ENCODE data around the gene RBPJL.

RBPJL gene

GRCh38 chr20:45306431-45306982, at the start of gene RBPJL:
Gene RBPJL (plus strand): TSS chr20:45306840. CDS start chr20:45306923, 83 bp downstream.
- no peak for DNase-seq

- DNase-seq, result no peak
Observed at GRCh38 chr20:45257161-45257560, 49.5 kb upstream of the RBPJL start.

GRCh38 chr20:45257711-45258110, 48.9 kb upstream of the RBPJL start:
- no peak for DNase-seq

- DNase-seq, result no peak
Observed at GRCh38 chr20:45258259-45258658, 48.4 kb upstream of the RBPJL start.

GRCh38 chr20:45258664-45259063, 48.0 kb upstream of the RBPJL start:
- DNase-seq, result no peak

- no peak for DNase-seq
Observed at GRCh38 chr20:45263556-45264266, 42.9 kb upstream of the RBPJL start.

GRCh38 chr20:45266977-45267376, 39.7 kb upstream of the RBPJL start:
- DNase-seq, result no peak

- DNase-seq, result no peak
Observed at GRCh38 chr20:45268531-45268930, 38.1 kb upstream of the RBPJL start.

- no peak for DNase-seq
Observed at GRCh38 chr20:45269056-45269455, 37.6 kb upstream of the RBPJL start.

GRCh38 chr20:45269754-45270270, 36.8 kb upstream of the RBPJL start:
- no peak for DNase-seq

- no peak for DNase-seq
Observed at GRCh38 chr20:45275338-45275737, 31.3 kb upstream of the RBPJL start.

GRCh38 chr20:45279992-45280391, 26.6 kb upstream of the RBPJL start:
- no peak for DNase-seq

GRCh38 chr20:45282700-45283550, 23.7 kb upstream of the RBPJL start:
- DNase-seq, result no peak

GRCh38 chr20:45283551-45284057, 23.0 kb upstream of the RBPJL start:
- DNase-seq, result no peak

- DNase-seq, result no peak
Observed at GRCh38 chr20:45288376-45288775, 18.3 kb upstream of the RBPJL start.

- no peak for DNase-seq
Observed at GRCh38 chr20:45288860-45289259, 17.8 kb upstream of the RBPJL start.

GRCh38 chr20:45289942-45290676, 16.5 kb upstream of the RBPJL start:
- DNase-seq, result no peak

GRCh38 chr20:45290677-45291355, 15.8 kb upstream of the RBPJL start:
- no peak for DNase-seq

GRCh38 chr20:45291526-45291925, 15.1 kb upstream of the RBPJL start:
- DNase-seq, result no peak

GRCh38 chr20:45292343-45292742, 14.3 kb upstream of the RBPJL start:
- DNase-seq, result no peak

- DNase-seq, result no peak
Observed at GRCh38 chr20:45293041-45294002, 13.3 kb upstream of the RBPJL start.
